ENCODE measurements around the gene SLC51A.
"Not testable (repeated sequence)": the region's sequence is repeated elsewhere in the genome, so short reads cannot be mapped to it uniquely, and the experiment has no call there.

The SLC51A gene

GRCh38 chr3:196193736-196194541 lies 22.4 kb upstream of the SLC51A start:
- DNase-seq, result no peak

- DNase-seq, result no peak
Observed at GRCh38 chr3:196194542-196194915, 21.8 kb upstream of the SLC51A start.

- no peak for DNase-seq
Observed at GRCh38 chr3:196195664-196196265, 20.6 kb upstream of the SLC51A start.

- DNase-seq, result no peak
Observed at GRCh38 chr3:196197524-196197923, 18.8 kb upstream of the SLC51A start.

GRCh38 chr3:196198081-196198675 lies 18.2 kb upstream of the SLC51A start:
- no peak for DNase-seq

- DNase-seq, result no peak
Observed at GRCh38 chr3:196198771-196199753, 17.3 kb upstream of the SLC51A start.

GRCh38 chr3:196202516-196202970 lies 13.8 kb upstream of the SLC51A start:
- no peak for DNase-seq

GRCh38 chr3:196203846-196204245 lies 12.5 kb upstream of the SLC51A start:
- DNase-seq, result no peak

GRCh38 chr3:196205442-196206205 lies 10.7 kb upstream of the SLC51A start:
- DNase-seq, result not testable (repeated sequence)

GRCh38 chr3:196207159-196207832 lies 9.0 kb upstream of the SLC51A start:
- DNase-seq, result peak; percentile 48

- DNase-seq, result peak; percentile 65
Observed at GRCh38 chr3:196207833-196208607, 8.3 kb upstream of the SLC51A start.

- no peak for DNase-seq
Observed at GRCh38 chr3:196208942-196209695, 7.2 kb upstream of the SLC51A start.

- DNase-seq, result not testable (repeated sequence)
Observed at GRCh38 chr3:196209944-196210672, 6.2 kb upstream of the SLC51A start.

GRCh38 chr3:196210673-196211556 lies 5.4 kb upstream of the SLC51A start, which contains the start of gene ZDHHC19:
Gene ZDHHC19, minus strand, starts transcription at chr3:196211400. Its CDS starts 85 bp downstream, at chr3:196211315.
- DNase-seq, result no peak

GRCh38 chr3:196214783-196215441 lies 1.4 kb upstream of the SLC51A start:
- DNase-seq, result no peak

- DNase-seq, result no peak
Observed at GRCh38 chr3:196215493-196216020, 777 bp upstream of the SLC51A start.

- DNase-seq, result no peak
Observed at GRCh38 chr3:196216681-196217211, 412 bp downstream of the SLC51A start.

Data from activated T-cell treated with anti-CD3 and anti-CD28 coated beads, Interleukin-2, amount 50 U/mL, for 1 hour (primary cell).